Measurements from ENCODE around the gene LRRC3C.
"Not testable (repeated sequence)": the region's sequence is repeated elsewhere in the genome, so short reads cannot be mapped to it uniquely, and the experiment has no call there.

The LRRC3C gene

GRCh38 chr17:39946551-39947330 lies 19.2 kb downstream of the LRRC3C start:
- no peak for DNase-seq (ENCODE audit: low read depth in 2 of 3, low spot score in 1 of 3)

GRCh38 chr17:39948489-39948828 lies 20.9 kb downstream of the LRRC3C start:
- not testable (repeated sequence) for DNase-seq (ENCODE audit: low read depth in 2 of 3, low spot score in 1 of 3)

GRCh38 chr17:39949028-39949427 lies 21.5 kb downstream of the LRRC3C start:
- DNase-seq (ENCODE audit: low read depth in 2 of 3, low spot score in 1 of 3) = no peak

- no peak for DNase-seq (ENCODE audit: low read depth in 2 of 3, low spot score in 1 of 3)
Observed at GRCh38 chr17:39950871-39951348, 23.4 kb downstream of the LRRC3C start.

GRCh38 chr17:39951924-39952679 lies 24.6 kb downstream of the LRRC3C start:
- DNase-seq (ENCODE audit: low read depth in 2 of 3, low spot score in 1 of 3) = no peak

GRCh38 chr17:39952680-39953470 lies 25.3 kb downstream of the LRRC3C start:
- peak; percentile 88 to 93 (median 90) for DNase-seq (ENCODE audit: low read depth in 2 of 3, low spot score in 1 of 3)

- DNase-seq (ENCODE audit: low read depth in 2 of 3, low spot score in 1 of 3) = no peak
Observed at GRCh38 chr17:39953471-39953888, 25.9 kb downstream of the LRRC3C start.

GRCh38 chr17:39954876-39955275 lies 27.3 kb downstream of the LRRC3C start:
- DNase-seq (ENCODE audit: low read depth in 2 of 3, low spot score in 1 of 3) = no peak

- DNase-seq (ENCODE audit: low read depth in 2 of 3, low spot score in 1 of 3) = no peak
Observed at GRCh38 chr17:39955726-39956225, 28.2 kb downstream of the LRRC3C start.

GRCh38 chr17:39960524-39961041 lies 33.1 kb downstream of the LRRC3C start:
- DNase-seq (ENCODE audit: low read depth in 2 of 3, low spot score in 1 of 3) = no peak

GRCh38 chr17:39962642-39963220 lies 35.2 kb downstream of the LRRC3C start, which contains the start of gene GSDMA:
Gene GSDMA, plus strand, starts transcription at chr17:39963004. Its CDS starts 2,684 bp downstream, at chr17:39965688.
- DNase-seq (ENCODE audit: low read depth in 2 of 3, low spot score in 1 of 3) = no peak

- DNase-seq (ENCODE audit: low read depth in 2 of 3, low spot score in 1 of 3) = peak in 1 of 3 donors; percentile 20
Observed at GRCh38 chr17:39963829-39964228, 36.3 kb downstream of the LRRC3C start.

GRCh38 chr17:39965017-39965699 lies 37.6 kb downstream of the LRRC3C start:
- DNase-seq (ENCODE audit: low read depth in 2 of 3, low spot score in 1 of 3) = no peak

- DNase-seq (ENCODE audit: low read depth in 2 of 3, low spot score in 1 of 3) = no peak
Observed at GRCh38 chr17:39966771-39967170, 39.2 kb downstream of the LRRC3C start.

GRCh38 chr17:39968761-39969160 lies 41.2 kb downstream of the LRRC3C start:
- DNase-seq (ENCODE audit: low read depth in 2 of 3, low spot score in 1 of 3) = no peak

GRCh38 chr17:39969375-39969774 lies 41.8 kb downstream of the LRRC3C start:
- DNase-seq (ENCODE audit: low read depth in 2 of 3, low spot score in 1 of 3) = no peak

- no peak for DNase-seq (ENCODE audit: low read depth in 2 of 3, low spot score in 1 of 3)
Observed at GRCh38 chr17:39970157-39970692, 42.7 kb downstream of the LRRC3C start.

GRCh38 chr17:39971076-39971603 lies 43.6 kb downstream of the LRRC3C start:
- DNase-seq (ENCODE audit: low read depth in 2 of 3, low spot score in 1 of 3) = no peak

- DNase-seq (ENCODE audit: low read depth in 2 of 3, low spot score in 1 of 3) = no peak
Observed at GRCh38 chr17:39972271-39972670, 44.7 kb downstream of the LRRC3C start.

Data from stimulated activated CD4-positive, alpha-beta T cell treated with anti-CD3 and anti-CD28 coated beads, Interleukin-12 subunit alpha, Interleukin-12 subunit beta, amount 100 ng/mL, for 48 hours (primary cell).